ENCODE data around the gene TGM2. TPM values are rescaled to one million over a fixed set of nuclear protein-coding genes. Genes with fewer than 3 reads are reported as not detected.
A peak's percentile ranks its signal among the peaks of the same experiment; 100 is the strongest.

The TGM2 gene
- total RNA-seq, 1 donor from 2014 or later, result 0.72 TPM

- Mint-ChIP-seq H3K4me1 (ENCODE audit: low read depth) (peaks cover 3% of the 10 kb centered on the region), H3K36me3 (ENCODE audit: insufficient read depth) (peaks cover 18% of the 10 kb centered on the region), H3K9me3 (ENCODE audit: low read depth) (no peaks in the 10 kb centered on the region), H3K27me3 (no peaks in the 10 kb centered on the region), H3K4me3 (ENCODE audit: low read depth) (no peak overlapping the region), H3K27ac (no peak overlapping the region)
- DNase-seq (ENCODE audit: low spot score, unreplicated experiment), result no peak
- TF ChIP-seq CTCF (IDR thresholded peaks at IDR 0.05; ENCODE audit: unreplicated experiment), result no peak
Observed at GRCh38 chr20:38089500-38089899, 75.6 kb downstream of the TGM2 start.

- no peak overlapping the region for H3K4me3 Mint-ChIP-seq (ENCODE audit: low read depth)
- TF ChIP-seq CTCF (IDR thresholded peaks at IDR 0.05; ENCODE audit: unreplicated experiment), result no peak
- no peak overlapping the region for H3K27ac Mint-ChIP-seq
- peaks cover 16% of the 10 kb centered on the region for H3K9me3 Mint-ChIP-seq (ENCODE audit: low read depth)
- no peaks in the 10 kb centered on the region for H3K27me3 Mint-ChIP-seq
- no peak for DNase-seq (ENCODE audit: low spot score, unreplicated experiment)
- peaks cover 43% of the 10 kb centered on the region for H3K36me3 Mint-ChIP-seq (ENCODE audit: insufficient read depth)
- H3K4me1 Mint-ChIP-seq (ENCODE audit: low read depth), result peaks cover 22% of the 10 kb centered on the region
Observed at GRCh38 chr20:38085026-38085425, 80.0 kb downstream of the TGM2 start.

DNA sequence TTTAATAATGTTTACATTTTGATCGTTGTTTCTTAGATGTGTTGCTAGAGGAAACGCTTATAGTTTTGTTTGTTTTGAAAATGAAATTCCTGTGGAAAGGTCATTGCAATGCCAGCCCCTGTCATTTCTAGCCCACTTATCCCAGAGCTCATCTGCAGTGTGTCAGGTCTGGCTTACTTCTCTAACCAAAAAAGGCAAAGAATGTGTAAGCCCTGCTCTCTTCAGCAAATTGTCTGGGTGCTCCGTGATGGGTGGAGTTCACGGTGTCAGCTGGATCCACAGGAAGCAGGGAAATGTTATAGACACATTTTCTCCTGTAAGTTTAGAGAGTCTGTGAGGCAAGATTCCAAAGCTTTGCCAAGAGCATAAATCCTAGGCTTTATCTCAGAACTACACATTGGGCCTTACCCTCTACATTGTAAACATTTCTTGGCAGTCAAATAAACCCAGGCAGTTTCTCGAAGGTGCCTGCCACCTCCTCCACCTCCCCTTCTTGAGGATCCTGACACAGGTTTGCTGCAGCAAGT is 80.6 kb downstream of the TGM2 start:
- Mint-ChIP-seq H3K27ac (peak overlapping the region; percentile 10), H3K27me3 (no peaks in the 10 kb centered on the region)
- TF ChIP-seq CTCF (IDR thresholded peaks at IDR 0.05; ENCODE audit: unreplicated experiment), result no peak

GRCh38 chr20:38083338-38084048 is 81.6 kb downstream of the TGM2 start:
- H3K9me3 Mint-ChIP-seq (ENCODE audit: low read depth), result peaks cover 24% of the 10 kb centered on the region
- H3K27ac Mint-ChIP-seq, result no peak overlapping the region
- peaks cover 56% of the 10 kb centered on the region for H3K36me3 Mint-ChIP-seq (ENCODE audit: insufficient read depth)
- no peak for DNase-seq (ENCODE audit: low spot score, unreplicated experiment)
- no peak for TF ChIP-seq CTCF (IDR thresholded peaks at IDR 0.05; ENCODE audit: unreplicated experiment)
- peaks cover 22% of the 10 kb centered on the region for H3K4me1 Mint-ChIP-seq (ENCODE audit: low read depth)
- H3K27me3 Mint-ChIP-seq, result no peaks in the 10 kb centered on the region
- H3K4me3 Mint-ChIP-seq (ENCODE audit: low read depth), result no peak overlapping the region

More for the DNA sequence above, 80.6 kb downstream of the TGM2 start:
- Mint-ChIP-seq H3K36me3 (ENCODE audit: insufficient read depth) (peaks cover 48% of the 10 kb centered on the region), H3K4me1 (ENCODE audit: low read depth) (peaks cover 22% of the 10 kb centered on the region), H3K4me3 (ENCODE audit: low read depth) (no peak overlapping the region), H3K9me3 (ENCODE audit: low read depth) (peaks cover 20% of the 10 kb centered on the region)
- no peak for DNase-seq (ENCODE audit: low spot score, unreplicated experiment)

- Mint-ChIP-seq H3K9me3 (ENCODE audit: low read depth) (peaks cover 24% of the 10 kb centered on the region), H3K36me3 (ENCODE audit: insufficient read depth) (peaks cover 54% of the 10 kb centered on the region), H3K4me3 (ENCODE audit: low read depth) (no peak overlapping the region), H3K27ac (peak overlapping the region; percentile 56), H3K27me3 (no peaks in the 10 kb centered on the region), H3K4me1 (ENCODE audit: low read depth) (peaks cover 22% of the 10 kb centered on the region)
- DNase-seq (ENCODE audit: low spot score, unreplicated experiment), result no peak
- no peak for TF ChIP-seq CTCF (IDR thresholded peaks at IDR 0.05; ENCODE audit: unreplicated experiment)
Observed at GRCh38 chr20:38082894-38083293, 82.2 kb downstream of the TGM2 start.

All from progenitor cell of endocrine pancreas (in vitro differentiated cells).